B cell (primary cell): Measurements from ENCODE around the gene ZBTB6.

Experiments
- EZH2 ChIP-seq: IDR thresholded peaks from 2 replicates; pipeline ENCODE4 v1.6.1; 2012; ENCODE audit warnings: borderline replicate concordance, low read depth, mild to moderate bottlenecking, moderate library complexity, low read length; ENCODE audit not compliant: insufficient read depth, poor library complexity, severe bottlenecking
- TF ChIP-seq, protein P1 (sequence below): fragments of 200-600 bp; IDR thresholded peaks from one replicate; pipeline ENCODE4 v1.8.0; 2022; ENCODE audit warnings: antibody characterized with exemption, mild to moderate bottlenecking

DNA sequence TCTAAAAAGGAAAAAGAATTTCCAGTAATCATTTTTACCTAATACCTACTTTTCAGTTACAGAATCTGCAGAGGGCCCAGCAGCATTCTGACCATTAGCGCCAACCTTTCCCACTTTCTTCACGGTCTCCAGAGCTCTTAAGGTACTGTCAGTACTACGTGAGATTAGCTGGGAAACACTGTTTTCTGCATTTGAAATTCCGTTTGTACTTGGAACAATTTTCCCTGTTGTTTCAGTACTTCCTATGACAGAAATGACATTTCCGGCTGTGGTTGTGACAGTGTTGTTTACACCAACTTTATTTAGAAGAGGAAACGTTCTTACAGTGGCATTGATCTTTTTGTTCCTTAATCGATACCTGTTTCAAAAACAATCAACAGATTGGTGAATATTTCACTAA is 47.8 kb downstream of the ZBTB6 start:
- no peak for TF ChIP-seq EZH2
- TF ChIP-seq, protein P1, sequence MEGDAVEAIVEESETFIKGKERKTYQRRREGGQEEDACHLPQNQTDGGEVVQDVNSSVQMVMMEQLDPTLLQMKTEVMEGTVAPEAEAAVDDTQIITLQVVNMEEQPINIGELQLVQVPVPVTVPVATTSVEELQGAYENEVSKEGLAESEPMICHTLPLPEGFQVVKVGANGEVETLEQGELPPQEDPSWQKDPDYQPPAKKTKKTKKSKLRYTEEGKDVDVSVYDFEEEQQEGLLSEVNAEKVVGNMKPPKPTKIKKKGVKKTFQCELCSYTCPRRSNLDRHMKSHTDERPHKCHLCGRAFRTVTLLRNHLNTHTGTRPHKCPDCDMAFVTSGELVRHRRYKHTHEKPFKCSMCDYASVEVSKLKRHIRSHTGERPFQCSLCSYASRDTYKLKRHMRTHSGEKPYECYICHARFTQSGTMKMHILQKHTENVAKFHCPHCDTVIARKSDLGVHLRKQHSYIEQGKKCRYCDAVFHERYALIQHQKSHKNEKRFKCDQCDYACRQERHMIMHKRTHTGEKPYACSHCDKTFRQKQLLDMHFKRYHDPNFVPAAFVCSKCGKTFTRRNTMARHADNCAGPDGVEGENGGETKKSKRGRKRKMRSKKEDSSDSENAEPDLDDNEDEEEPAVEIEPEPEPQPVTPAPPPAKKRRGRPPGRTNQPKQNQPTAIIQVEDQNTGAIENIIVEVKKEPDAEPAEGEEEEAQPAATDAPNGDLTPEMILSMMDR = no peak
